GM21423 (cell line): ENCODE measurements around the gene NEURL1B.
A peak's percentile ranks its signal among the peaks of the same experiment; 100 is the strongest.

Source experiments
- ATAC-seq: cut with Tn5 transposase; IDR thresholded peaks from one replicate; pipeline ENCODE4 v1.9.1; 2021; ENCODE audit warnings: mild to moderate bottlenecking, moderate library complexity; ENCODE audit not compliant: unreplicated experiment

NEURL1B gene

DNA sequence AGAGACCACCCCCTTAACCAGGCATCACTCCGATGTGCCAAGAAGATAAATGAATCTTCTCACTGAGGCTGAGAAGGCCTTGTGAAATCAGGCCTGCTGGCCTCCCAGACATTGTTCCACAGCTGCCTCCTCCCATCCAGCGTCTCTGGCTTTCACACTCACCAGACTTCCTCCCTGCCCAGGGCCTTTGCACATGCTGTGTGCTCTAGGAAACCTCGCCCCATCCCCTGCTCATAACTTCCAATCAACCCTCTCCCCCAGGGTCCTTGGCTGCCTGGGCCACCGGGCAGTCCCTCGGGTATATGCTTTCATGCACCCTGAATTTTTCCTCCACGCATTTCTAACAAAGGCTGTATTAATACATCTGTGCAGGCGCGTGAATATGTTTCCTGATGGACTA, 71.5 kb downstream of the NEURL1B start:
- no peak for ATAC-seq

DNA sequence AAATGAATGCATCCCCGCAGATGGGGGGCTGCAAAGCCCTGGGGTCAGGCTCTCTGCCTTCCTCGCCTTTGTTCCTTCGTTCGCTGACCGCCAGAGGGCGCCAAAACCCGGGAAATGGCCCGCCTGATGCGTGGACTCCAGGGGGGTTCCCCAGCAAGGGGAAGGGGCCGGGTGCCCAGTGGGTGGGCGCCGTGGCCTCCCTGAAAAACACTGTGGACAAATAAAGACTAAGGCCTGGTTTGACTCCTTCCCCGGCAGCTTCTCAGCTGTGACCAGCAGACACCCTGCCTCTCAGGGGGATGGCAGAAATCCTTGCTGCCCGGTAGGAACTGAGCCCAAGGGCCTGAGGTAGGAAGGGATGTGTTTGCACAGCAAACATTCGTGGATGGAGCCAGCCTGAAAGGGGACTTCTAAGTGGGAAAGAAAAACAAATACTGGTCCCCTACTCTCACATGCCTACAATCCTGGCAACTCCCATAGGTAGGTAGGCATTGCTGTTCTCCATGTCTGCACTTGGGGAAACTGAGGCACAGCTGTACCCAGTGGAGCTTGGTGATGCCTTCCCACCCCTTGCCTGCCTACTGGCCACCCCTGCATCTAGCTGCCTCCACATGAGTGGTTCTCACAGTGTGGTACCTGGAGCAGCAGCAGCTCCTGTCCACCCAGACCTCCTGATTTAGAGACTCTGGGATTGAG, 72.2 kb downstream of the NEURL1B start:
- ATAC-seq = peak; percentile 46

DNA sequence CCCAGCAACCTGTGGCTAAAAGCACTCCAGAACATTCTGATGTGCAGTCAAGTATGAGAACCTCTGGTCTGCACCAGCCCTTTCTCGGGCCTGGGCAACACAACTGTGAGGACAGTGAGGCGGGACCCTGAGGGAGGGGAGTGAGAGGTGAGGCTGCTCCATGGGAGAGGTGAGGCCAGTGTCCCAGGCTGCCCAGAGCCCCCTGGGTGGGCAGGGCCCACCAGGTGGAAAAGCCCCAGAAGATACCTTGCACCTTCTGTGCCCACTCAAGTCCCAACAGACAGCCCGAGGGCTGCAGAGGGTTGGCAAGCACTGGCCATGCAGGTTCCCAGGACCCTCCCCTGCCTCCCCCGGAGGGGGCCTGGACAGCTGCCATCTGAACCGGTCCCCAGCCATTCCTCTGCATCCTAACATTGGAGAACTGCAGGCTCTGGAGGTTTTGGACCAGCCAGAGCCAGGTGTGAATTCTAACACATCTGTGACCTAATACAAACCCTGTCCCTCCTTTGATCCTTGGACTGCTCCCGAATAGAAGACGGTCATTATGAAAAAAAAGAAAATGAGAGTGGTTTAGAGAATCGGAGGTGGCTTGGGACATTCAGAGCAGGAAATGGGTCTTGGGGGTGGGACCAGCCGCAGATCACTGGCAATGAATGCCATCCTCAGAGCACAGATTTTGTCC, 72.9 kb downstream of the NEURL1B start:
- ATAC-seq = no peak

DNA sequence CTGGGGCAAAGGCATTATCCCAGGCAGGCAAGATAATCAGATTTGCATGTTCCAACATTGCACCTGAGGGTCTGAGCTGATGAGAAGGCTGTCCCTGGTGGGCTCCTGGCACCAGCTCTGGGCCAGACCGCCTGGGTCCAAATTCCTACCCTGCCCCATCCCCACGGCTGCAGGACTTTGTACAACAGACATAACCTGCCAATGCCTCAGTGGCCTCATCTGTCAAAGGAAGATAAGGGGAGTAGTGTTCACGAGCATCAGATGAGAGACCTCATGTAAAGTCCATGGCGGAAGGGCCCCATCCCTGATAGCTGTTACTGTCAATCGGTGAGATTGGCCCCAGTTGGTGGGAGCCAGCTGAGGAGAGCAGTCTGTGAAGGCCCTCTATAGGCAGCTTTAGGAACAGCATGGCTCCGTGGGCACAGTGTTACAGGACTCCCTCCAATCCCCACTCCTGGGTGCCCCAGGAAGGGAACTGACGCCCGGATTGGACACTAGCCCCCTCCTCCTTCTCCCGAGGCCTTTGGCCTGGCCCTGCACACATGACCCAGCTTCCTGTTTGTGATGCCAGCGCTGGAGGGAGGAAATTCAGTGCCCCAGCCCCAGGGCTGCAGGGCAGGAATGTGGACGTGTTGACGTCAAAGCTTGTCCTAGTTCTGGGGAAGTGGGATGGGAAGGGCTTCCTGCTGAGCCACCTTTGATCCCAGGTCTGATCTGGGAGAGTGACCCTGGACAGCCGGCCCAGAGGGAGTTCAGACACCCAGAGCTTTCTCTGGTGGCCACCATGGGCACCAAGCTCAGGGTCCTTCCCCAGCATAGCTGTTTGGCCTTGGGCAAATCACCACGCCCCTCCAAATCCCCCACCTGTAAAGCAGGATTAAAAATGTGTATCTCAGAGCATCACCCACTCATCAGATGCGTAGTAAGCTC, 73.7 kb downstream of the NEURL1B start:
- peak; percentile 68 for ATAC-seq

DNA sequence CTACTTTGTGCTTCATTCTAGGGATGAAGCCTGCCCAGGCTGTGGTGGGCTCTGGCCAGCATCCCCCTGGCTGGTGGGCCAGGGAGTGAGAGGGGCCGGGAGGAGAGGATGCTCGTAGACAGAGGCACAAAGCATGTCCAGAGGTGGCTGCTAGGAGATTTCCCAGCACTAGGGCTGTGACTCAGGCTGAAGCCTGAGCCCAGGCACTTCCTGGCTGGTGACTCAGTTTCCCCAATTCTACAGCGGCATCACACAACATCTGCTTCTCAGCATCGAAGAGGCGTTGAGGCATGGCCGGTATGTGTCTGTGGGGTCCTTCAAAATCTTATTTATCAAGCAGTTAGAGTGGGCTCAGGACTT, 74.3 kb downstream of the NEURL1B start:
- ATAC-seq = no peak

DNA sequence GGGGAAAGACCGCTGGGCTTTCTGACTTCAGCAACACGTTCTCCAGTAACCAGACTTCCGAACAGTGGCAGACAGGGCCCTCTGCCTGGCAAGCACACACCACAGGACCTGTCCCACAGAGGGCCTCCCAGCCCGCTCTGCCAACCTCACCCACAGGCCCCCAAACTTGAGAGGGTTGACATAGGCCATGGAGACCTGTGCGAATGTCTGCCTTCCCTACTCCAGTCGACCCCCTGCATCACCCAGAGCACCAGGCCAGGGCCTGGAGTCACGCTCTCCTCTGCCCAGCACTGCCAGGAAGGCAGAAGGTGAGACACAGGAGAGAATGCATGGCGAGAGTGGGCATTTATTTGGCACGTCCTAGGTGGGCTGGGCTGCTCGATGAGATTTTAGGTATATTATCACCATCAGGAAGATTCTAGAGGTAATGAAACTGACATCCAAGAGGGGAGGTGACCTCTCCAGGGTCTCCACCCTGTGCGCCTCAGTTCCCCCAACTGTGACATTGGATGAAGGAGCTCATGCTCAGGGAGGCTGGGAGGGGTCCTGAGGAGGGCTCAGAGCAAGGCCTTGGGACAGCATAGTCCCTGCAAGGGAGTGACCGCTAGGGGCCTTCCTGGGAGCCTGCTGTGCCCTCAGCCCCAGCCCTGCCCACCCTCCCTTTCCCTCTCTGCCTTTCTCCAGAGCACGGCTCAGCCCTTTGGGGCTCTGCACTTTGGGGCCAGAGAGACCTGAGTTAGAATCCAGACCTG, 75.0 kb downstream of the NEURL1B start:
- ATAC-seq = no peak

DNA sequence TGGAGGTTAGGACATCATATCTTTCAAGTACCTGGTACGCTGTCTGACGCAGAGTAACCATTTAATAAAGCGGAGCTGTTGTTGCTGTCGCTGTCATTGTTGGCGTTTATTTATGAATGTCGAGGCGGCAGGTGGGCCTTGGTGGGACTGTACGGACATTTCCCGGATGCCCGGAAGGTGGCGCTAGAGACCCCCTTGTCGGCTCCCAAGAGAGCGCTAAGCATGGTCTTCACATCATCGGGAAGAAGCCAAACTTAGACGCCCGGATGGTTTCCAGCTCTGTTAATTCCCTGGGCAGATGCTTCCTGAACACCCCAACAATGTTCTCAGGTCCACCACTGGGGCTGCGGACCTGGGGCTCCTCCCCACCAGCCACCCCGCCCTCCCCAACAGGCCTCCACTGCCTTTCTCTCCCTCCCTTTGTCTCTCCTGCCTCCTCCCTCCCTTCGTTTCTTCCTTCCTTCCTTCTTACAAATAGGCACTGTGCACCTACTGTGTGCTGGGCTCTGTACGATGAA, 75.8 kb downstream of the NEURL1B start:
- ATAC-seq = no peak

DNA sequence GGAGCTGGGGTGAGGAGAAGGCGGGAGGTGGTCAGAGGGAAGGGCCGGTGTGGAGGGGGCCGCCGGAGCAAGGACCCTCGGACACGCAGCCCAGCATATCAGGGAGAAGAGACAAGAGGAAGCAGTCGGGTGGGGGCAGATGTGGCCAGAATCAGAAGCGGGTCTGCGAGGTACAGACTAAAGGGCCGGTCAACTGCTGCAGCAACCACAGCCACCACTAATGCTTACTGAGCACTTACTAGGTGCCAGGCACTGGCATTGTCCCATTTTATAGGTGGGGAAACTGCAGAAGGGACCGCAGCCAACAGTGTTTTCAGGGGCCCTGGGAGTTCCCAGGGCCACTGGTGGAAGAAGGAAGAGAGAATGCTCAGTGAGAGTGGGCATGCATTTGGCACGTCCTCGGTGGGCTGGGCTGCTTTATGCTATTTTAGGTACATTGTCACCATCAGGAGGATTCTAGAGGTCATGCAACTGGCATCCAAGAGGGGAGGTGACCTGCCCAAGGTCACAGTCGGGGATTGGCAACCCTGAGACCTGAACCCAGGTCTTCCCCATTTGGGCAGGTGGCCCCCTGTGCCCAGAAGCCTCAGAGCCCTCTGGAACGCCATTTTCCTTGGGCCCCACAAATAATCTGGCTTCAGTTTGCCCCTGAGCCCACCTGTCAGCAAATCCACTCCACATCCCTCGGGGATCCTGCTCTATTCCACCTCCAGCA, 76.6 kb downstream of the NEURL1B start:
- no peak for ATAC-seq

DNA sequence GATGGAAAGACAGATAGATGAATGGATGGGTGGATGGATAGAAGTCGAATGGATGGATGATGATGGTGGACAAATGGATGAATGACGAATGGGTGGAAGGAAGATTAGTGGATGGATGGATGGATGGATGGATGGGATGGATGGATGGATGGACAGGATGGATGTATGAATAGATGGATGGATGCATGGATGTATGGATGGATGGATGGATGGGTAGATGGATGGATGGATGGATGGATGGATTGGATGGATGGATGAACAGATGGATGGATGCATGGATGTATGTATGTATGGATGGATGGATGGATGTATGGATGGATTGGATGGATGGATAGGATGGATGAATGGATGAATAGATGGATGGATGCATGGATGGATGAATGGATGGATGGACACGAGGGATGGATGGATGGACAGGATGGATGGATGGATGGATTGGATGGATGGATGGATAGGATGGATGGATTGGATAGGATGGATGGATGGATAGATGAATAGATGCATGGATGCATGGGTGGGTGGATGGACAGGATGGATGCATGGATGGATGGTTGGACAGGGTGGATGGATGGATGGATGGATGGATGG, 77.6 kb downstream of the NEURL1B start:
- no peak for ATAC-seq

DNA sequence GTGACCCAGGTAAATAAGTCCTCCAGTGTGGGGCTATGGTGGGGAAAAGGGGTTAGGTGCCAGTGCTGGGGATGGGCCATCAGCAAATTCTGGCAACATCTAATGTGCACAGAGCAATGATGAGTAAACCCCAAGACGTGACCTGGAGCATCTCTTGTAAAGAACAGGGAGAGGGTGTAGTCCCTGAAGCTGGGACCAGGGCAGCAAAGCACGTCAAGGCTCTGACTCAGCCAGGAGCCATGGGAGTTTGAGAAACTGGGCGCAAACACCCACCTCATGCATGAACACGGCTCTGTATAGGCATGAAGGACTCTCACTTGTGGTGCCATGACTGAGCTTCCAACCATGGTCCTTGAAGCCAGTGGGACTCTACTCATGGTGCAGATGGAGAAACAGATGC, 78.1 kb downstream of the NEURL1B start:
- ATAC-seq = no peak

DNA sequence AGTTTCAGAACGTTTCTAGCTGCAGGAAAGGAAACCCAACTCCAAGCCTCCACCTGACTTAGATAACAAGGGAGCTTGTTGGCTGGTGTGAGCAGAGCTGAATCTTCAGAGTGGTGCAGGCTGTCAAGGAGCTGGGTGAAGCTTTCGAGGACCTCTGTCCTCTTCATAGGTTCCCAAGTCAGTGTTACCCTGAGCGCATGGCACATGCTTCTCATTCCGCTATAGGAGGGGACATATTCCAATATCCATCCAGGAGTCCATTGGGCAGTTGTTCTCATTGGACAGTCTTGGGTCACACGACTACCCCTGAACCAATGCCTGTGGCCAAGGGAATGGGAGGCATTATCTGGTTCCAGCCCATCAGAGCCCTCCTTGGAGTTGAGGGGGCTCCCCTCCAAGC, 79.6 kb downstream of the NEURL1B start:
- ATAC-seq = no peak

DNA sequence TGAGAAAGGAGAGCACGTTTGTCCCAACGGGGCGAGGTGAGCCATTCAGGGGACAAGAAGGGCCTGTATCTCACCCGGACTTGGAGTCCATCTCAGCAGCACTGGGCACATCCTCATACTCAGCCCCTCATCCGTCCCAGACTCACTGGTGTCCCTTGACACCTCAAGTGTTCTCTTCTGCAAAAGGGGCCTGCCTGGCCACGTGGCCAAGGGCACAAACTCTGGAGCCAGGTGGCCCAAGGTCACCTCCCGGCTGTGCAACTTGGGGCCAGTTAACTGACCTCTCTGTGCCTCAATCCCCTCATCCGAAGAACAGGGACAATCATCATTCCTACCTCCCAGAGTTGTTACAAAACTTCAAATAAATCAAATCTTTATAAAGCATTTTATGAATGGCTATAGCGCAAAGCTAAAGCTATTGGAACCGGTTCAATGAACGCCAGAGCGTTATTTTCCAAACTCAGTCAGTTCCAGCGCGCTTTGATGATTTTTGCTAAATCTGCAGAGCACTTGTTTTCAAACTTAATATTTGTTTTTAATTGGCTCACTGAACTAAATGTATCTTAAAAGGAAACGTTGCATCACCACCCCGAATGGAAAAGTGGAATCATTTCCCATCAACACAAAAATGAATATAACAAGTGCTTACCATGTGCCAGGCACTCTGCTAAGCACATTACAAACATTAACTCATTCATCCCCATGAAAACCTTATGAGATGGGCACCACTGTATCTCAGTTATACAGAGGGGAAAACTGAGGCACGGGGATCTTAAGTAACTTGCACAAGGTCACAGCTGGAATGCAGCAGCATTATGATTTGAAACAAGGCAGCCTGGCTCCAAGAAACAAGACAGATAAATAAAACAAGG, 80.6 kb downstream of the NEURL1B start:
- ATAC-seq = no peak

DNA sequence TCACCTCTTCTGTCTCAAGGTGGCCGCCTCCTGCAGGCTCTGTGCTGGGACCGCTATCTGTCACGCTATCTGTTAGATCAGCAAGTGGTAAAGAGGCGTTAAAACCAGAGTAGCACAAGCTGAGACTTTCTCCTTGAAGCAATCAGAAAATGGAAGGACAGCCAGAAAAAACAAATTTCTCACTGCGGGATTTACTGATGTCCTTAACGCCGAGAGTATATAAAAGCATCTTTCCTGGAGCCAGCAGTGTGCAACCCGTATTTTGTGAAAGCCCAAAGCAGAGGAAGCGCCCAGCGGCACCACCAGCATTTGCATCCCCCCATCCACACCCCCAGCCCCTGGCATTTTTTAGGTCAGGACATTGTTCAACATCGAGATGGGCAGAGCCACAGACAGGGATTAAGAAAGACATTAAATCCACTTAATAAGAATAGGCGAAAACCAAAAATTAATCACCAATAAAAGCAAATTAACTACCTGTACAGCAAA, 81.3 kb downstream of the NEURL1B start:
- ATAC-seq = no peak

DNA sequence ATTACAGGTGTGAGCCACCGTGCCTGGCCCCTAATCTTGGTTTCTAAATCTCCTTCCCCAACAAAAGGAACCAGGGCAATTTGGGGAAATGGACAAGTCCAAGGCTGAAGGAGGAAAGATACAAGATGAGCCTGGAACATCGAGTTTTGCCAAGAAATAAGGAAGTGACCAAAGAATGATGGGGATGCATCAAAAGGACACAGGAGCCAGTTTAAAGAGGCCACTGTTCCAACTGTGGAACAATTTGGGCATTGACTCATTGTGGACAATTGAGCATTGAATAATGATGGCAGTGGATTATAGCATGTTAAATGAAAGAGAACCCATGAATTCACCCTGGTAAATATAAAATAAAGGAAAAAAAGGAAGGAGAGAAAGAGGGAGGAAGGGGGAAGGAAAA, 82.4 kb downstream of the NEURL1B start:
- ATAC-seq = no peak

DNA sequence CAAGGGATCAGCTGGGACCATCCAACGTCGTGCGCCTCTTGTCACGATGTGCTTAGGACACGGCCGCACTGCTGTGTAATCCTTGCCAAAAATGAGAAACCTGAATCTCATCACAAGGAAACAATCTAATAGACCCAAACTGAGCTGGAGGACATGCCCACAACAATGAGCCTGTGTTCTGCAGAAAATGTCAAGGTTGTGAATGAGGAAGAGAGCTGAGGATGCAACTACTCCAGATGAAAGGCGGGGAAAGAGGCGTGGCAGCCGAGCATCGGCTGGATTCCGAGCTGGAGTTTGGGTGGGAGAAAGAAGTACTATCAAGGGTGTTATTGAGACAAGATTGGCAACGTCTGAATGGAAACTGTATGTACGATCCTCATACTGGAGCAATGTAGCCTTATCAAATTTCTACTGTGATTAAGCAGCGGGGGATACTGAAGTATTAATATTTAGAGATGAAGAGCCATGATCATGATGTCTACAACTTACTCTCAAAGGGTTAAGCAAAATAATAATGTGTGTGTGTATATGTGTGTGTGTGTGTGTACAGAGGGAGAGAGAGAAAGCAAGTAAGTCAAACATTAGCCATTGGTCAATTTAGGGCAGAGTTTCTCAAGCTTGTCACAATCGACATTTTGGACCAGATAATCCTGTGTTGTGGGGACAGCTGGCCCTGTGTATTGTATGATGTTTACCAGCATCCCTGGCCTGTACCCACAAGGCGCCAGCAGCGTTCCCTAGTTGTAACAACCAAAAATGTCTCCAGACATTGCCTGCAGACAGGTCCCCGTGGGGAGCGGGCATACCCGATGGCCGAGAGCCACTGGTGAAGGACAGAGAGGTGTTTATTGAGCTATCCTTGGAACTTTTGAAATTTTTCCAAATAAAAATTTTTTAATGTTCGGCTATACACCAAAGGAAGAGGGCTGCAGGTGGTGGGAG, 83.5 kb downstream of the NEURL1B start:
- no peak for ATAC-seq

DNA sequence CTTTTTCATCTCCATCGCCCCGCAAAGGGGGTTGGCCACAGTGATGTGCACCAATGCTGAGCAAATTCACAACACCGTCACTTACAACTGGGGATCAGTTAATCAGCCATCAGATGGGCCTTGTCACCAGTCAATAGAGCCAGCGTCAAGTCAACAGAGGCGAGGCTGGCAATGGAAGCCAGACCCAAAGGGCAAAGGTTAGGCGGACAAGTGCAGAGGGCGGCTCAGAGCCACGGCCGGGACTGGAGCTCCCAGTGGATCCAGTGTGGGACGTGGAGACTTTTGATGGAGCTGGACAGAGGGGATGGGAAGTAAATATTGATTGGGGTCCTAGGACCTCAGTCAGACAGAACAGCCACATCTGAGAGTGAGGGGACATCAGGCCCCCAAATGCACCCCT, 84.2 kb downstream of the NEURL1B start:
- no peak for ATAC-seq

DNA sequence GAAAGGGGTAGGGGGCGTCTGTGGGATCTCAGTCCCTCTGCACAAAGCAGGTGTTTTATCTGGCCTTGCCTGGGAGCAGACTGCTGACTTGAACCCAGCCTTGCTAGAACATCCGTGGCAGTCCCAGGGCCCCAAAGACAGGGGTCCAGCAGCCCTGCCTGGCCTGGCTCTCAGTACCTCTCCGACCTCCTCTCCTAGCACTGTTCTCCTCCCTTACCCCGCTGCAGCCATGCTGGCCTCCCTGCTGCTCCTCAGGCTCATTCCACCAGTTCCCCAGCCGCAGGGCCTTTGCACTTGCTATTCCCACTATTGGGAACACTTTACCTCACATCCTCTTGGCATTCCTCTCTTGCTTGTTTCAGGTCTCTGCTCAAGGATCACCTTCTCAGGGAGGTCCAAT, 84.7 kb downstream of the NEURL1B start:
- no peak for ATAC-seq

DNA sequence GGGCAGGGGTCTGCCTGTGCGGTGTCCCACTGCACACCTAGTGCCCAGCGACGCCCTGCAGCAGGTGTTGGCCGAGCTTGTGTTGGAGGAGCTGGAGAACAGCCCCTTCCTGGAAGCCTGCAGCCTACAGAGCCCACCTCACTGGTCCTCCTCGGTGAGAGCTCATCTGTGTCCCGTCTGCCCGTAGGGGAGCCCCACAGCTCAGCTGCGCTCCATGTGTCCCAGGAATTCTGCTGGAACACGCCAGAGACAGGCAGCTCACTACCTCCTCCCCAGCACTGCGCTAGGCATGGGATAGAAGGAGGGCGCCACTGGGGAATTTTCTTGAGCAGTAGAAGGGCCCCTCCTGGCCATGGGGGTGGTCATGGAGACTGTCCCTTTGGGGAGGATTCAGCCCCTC, 85.9 kb downstream of the NEURL1B start:
- no peak for ATAC-seq
